K562 (cell line): ENCODE measurements around the gene CEL. TPM values are rescaled to one million over a fixed set of nuclear protein-coding genes. Genes with fewer than 3 reads are reported as not detected.
"Not testable (repeated sequence)": the region's sequence is repeated elsewhere in the genome, so short reads cannot be mapped to it uniquely, and the experiment has no call there.

Source experiments
- ATAC-seq: fragments of 200-7000 bp; cut with Tn5 transposase; 3 replicates; pipeline ENCODE4 v1.9.1; 2020; ENCODE audit warnings: moderate library complexity
- Bru-seq: library from RNA; stranded (reverse); fragments of 400-500 nt; gene quantifications from one replicate; lab custom pipeline; 2021; lab: Mats Ljungman, UMichigan
- BruChase-seq, 2 experiments: library from RNA; stranded (reverse); fragments of 400-500 nt; gene quantifications; one replicate each; lab custom pipeline; 2021; lab: Mats Ljungman, UMichigan
- BruUV-seq: library from RNA; stranded (reverse); fragments of 400-500 nt; replicated peaks from 2 replicates; lab custom pipeline; 2021; lab: Mats Ljungman, UMichigan
- CTCF ChIA-PET: fragments of 300-600 bp; formaldehyde crosslinking; extraction: SDS; loops from one replicate; lab custom pipeline; 2021; ENCODE audit warnings: low intra/inter-chr PET ratio; lab: Yijun Ruan, JAX
- POLR2A ChIA-PET: fragments of 300-600, 350-650 bp; sonication (Branson Sonifier 250); formaldehyde crosslinking; extraction: SDS; loops from one replicate; lab custom pipeline; 2021; ENCODE audit warnings: antibody characterized with exemption, inconsistent platforms; lab: Yijun Ruan, JAX
- DNase-seq, 4 experiments: peaks; one replicate each; pipeline versions ENCODE4 v3.0.0 to v3.0.0-alpha.2; 2011 to 2018; ENCODE audit warnings: low spot score in 3 of 4, mixed read lengths in 3 of 4; ENCODE audit errors: extremely low read depth in 1 of 4
- FAIRE-seq: peaks from 2 replicates; lab custom pipeline; 2011; peaks lifted over from hg19 to GRCh38; lab: Jason Lieb, UNC
- H2AFZ ChIP-seq: 2 replicates; pipeline ENCODE4 v1.6.0; 2011; ENCODE audit warnings: low read depth, low read length, control low read depth, inconsistent platforms
- H3K27ac ChIP-seq: fragments of 200-600 bp; 3 replicates; pipeline ENCODE4 v1.8.0; 2011; ENCODE audit warnings: low read depth, mild to moderate bottlenecking, control low read depth, inconsistent platforms, low read length, moderate library complexity, mixed read lengths; ENCODE audit errors: extremely low read depth
- H3K27me3 ChIP-seq, 2 experiments: fragments of 300-600 bp in 1 of 2; 2 replicates in 1 of 2; 3 replicates in 1 of 2; pipeline versions ENCODE4 v1.6.0 to v1.8.0; 2011; ENCODE audit warnings: inconsistent platforms in 2 of 2, low read length in 2 of 2, mild to moderate bottlenecking in 1 of 2, mixed read lengths in 1 of 2, moderate library complexity in 1 of 2; ENCODE audit not compliant: control insufficient read depth in 2 of 2, insufficient read depth in 2 of 2
- H3K36me3 ChIP-seq: fragments of 300-600 bp; 3 replicates; pipeline ENCODE4 v1.8.0; 2011; ENCODE audit warnings: mild to moderate bottlenecking, low read length, inconsistent platforms; ENCODE audit not compliant: control insufficient read depth, insufficient read depth
- H3K4me1 ChIP-seq, 2 experiments: fragments of 200-600 bp in 1 of 2; replicated peaks in 1 of 2; 2 replicates in 1 of 2; 3 replicates in 1 of 2; pipeline versions ENCODE4 v1.5.1 to v1.8.0; 2011; ENCODE audit warnings: inconsistent platforms in 2 of 2, low read length in 2 of 2, mild to moderate bottlenecking in 1 of 2, mixed read lengths in 1 of 2, moderate library complexity in 1 of 2; ENCODE audit not compliant: control insufficient read depth in 2 of 2, insufficient read depth in 2 of 2
- H3K4me2 ChIP-seq: 2 replicates; pipeline ENCODE4 v1.6.1; 2011; ENCODE audit warnings: low read length, control low read depth, inconsistent platforms, mixed read lengths; ENCODE audit not compliant: insufficient read depth
- H3K4me3 ChIP-seq: fragments of 200-600 bp; sonication (generic), shearing (Covaris generic); 2 replicates; pipeline ENCODE4 v1.5.1; 2016; ENCODE audit warnings: control low read depth, inconsistent platforms
- H3K79me2 ChIP-seq: fragments of 200-600 bp; 3 replicates; pipeline ENCODE4 v1.8.0; 2011; ENCODE audit warnings: low read length, inconsistent platforms; ENCODE audit not compliant: control insufficient read depth, insufficient read depth
- H3K9ac ChIP-seq, 2 experiments: 2 replicates each; pipeline versions ENCODE4 v1.6.0 to v1.6.1; 2011; ENCODE audit warnings: low read depth in 2 of 2, low read length in 2 of 2, control low read depth in 1 of 2, inconsistent platforms in 1 of 2, mild to moderate bottlenecking in 1 of 2, mixed read lengths in 1 of 2; ENCODE audit not compliant: insufficient read depth in 1 of 2
- H3K9me1 ChIP-seq: one replicate; pipeline ENCODE4 v1.6.0; 2011; ENCODE audit warnings: inconsistent platforms, mild to moderate bottlenecking, low read length, moderate library complexity; ENCODE audit not compliant: control insufficient read depth, insufficient read depth
- H3K9me3 ChIP-seq: replicated peaks from 2 replicates; pipeline ENCODE4 v1.5.1; 2011; ENCODE audit warnings: low read depth, low read length, inconsistent platforms; ENCODE audit not compliant: control insufficient read depth, insufficient read depth
- H4K20me1 ChIP-seq: replicated peaks from 2 replicates; pipeline ENCODE4 v1.6.1; 2011; ENCODE audit warnings: low read length, inconsistent platforms, mixed read lengths; ENCODE audit not compliant: control insufficient read depth, insufficient read depth
- WGBS: fragments of 100-300 bp; shearing (Covaris generic); methylation state at CpG from one replicate; pipeline ENCODE4 v1.1.6; 2016; ENCODE audit warnings: low coverage, mixed read lengths; ENCODE audit not compliant: insufficient coverage; ENCODE audit errors: missing lambda C conversion rate; 5-methylcytosine and 5-hydroxymethylcytosine counted together
- in situ Hi-C: fragments of 300-500 bp; cut with MboI; formaldehyde crosslinking; loops from 4 replicates; pipeline ENCODE4 v1.15.0; 2018; ENCODE audit warnings: inconsistent platforms, mixed read lengths
- intact Hi-C: fragments of 100-400 bp; cut with micrococcal nuclease; formaldehyde crosslinking; loops from 2 replicates; pipeline ENCODE4 v1.14.2; 2022
- long read RNA-seq, 3 experiments: library from polyadenylated mRNA in 2 of 3; library from RNA in 1 of 3; unstranded in 2 of 3; stranded (forward) in 1 of 3; transcript quantifications; one replicate each; pipeline ENCODE4 v2.0.0, GENCODE V29; 2019 to 2022
- polyA minus RNA-seq, 3 experiments: library from RNA; depleted of rRNA, polyadenylated mRNA; stranded (reverse); fragments of >200 nt; gene quantifications; 2 replicates each; pipeline ENCODE4 v1.2.3, GENCODE V29; 2011
- polyA plus RNA-seq, 8 experiments: library from polyadenylated mRNA; depleted of rRNA in 4 of 8; stranded (reverse) in 5 of 8; unstranded in 3 of 8; fragments of >200 nt; fragmentation: Nextera tagmentation in 2 of 8; fragmentation: Illumina TruSeq in 1 of 8; extraction: Ambion mirVana in 2 of 8; extraction: Trizol in 1 of 8; gene quantifications; 2 replicates each; pipeline versions ENCODE4 v1.2.1 to v1.2.3, GENCODE V29; 2011 to 2014; ENCODE audit warnings: inconsistent platforms in 1 of 8, missing spikeins in 1 of 8
- total RNA-seq, 7 experiments: library from RNA; depleted of rRNA in 6 of 7; stranded (reverse); fragments of >200 nt in 6 of 7; fragmentation: Illumina TruSeq in 2 of 7; extraction: Trizol in 2 of 7; gene quantifications; 2 replicates each; pipeline versions ENCODE4 v1.2.1 to v1.2.3, GENCODE V29; 2011 to 2021; ENCODE audit warnings: low replicate concordance in 1 of 7

The CEL gene
- total RNA-seq (2011; cell fraction: chromatin; rRNA removed; ENCODE audit: low replicate concordance), result 2.0 and 6.1 TPM in 2 replicates
- 2.8 and 3.8 TPM in 2 replicates for total RNA-seq (2011; cell fraction: nucleolus; rRNA removed)
- total RNA-seq (2011; cell fraction: nucleoplasm; rRNA removed), result 2.3 TPM in 2 replicates
- total RNA-seq (2014; rRNA removed), result 0.09 and 0.45 TPM in 2 replicates
- 0.15 and 0.16 TPM in 2 replicates for total RNA-seq (2014; rRNA removed; fragmentation: Illumina TruSeq; extraction: Trizol)
- 0.51 and 0.53 TPM in 2 replicates for total RNA-seq (2015; rRNA removed; fragmentation: Illumina TruSeq; extraction: Trizol)
- 3.0 and 4.0 TPM in 2 replicates for total RNA-seq (2021)
- polyA plus RNA-seq (2011; rRNA removed), result 0.46 and 0.65 TPM in 2 replicates
- 0.32 and 0.43 TPM in 2 replicates for polyA plus RNA-seq (2011; cell fraction: cytosol; rRNA removed)
- 2.8 and 6.2 TPM in 2 replicates for polyA plus RNA-seq (2011; cell fraction: nucleus; rRNA removed)
- polyA plus RNA-seq (2012), result 0.77 and 2.3 TPM in 2 replicates
- polyA plus RNA-seq (2014; fragmentation: Illumina TruSeq; extraction: Trizol), result 0.62 and 0.91 TPM in 2 replicates
- polyA plus RNA-seq (2014; fragmentation: Nextera tagmentation; extraction: Ambion mirVana), result not detected
- 0.57 and 0.77 TPM in 2 replicates for polyA plus RNA-seq (2014; rRNA removed)
- 0.14 and 0.21 TPM in 2 replicates for polyA minus RNA-seq (2011; rRNA and poly(A)+ RNA removed)
- not detected in 2 replicates for polyA minus RNA-seq (2011; cell fraction: cytosol; rRNA and poly(A)+ RNA removed)
- polyA minus RNA-seq (2011; cell fraction: nucleus; rRNA and poly(A)+ RNA removed), result 0.54 and 0.89 TPM in 2 replicates
- Bru-seq, nascent RNA, result percentile 39 among the genes with signal in this experiment
- BruChase-seq, experiment 1, labeled RNA remaining after a 2-hour chase, result percentile 33 among the genes with signal in this experiment
- percentile 41 among the genes with signal in this experiment for BruChase-seq, experiment 2, labeled RNA remaining after a 6-hour chase
- long read RNA-seq, experiment 1, partial matches to known transcripts, result 1 of 1 reads
- long read RNA-seq, experiment 1, other reads (novel, unspliced or antisense), result 0 of 1 reads
- long read RNA-seq, experiment 2, result 0 reads
- long read RNA-seq, experiment 3, result 0 reads

DNA sequence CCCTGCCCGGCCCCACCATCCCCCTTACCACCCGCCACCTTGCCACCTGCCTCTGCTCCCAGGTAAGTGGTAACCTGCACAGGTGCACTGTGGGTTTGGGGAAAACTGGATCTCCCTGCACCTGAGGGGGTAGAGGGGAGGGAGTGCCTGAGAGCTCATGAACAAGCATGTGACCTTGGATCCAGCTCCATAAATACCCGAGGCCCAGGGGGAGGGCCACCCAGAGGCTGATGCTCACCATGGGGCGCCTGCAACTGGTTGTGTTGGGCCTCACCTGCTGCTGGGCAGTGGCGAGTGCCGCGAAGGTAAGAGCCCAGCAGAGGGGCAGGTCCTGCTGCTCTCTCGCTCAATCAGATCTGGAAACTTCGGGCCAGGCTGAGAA lies at the start of gene CEL:
Gene CEL, plus strand, starts transcription at position 218 of the 382 bp plus-strand sequence. Its CDS starts 22 bp downstream, at position 240.
- BruUV-seq, H3K4me2 ChIP-seq, CTCF ChIA-PET, DNase-seq, H3K27ac ChIP-seq, H2AFZ ChIP-seq, H3K9me3 ChIP-seq, in situ Hi-C loops, FAIRE-seq, ATAC-seq, H4K20me1 ChIP-seq, H3K79me2 ChIP-seq, H3K27me3 ChIP-seq, intact Hi-C loops, H3K9me1 ChIP-seq, H3K4me3 ChIP-seq: not testable (repeated sequence)
- Histone ChIP-seq H3K9ac (peak within 1 kb of the TSS in 1 of 2 experiments; percentile 52; a peak in 1 of 4 replicates), H3K4me1 (peaks cover 20 to 61% of the 10 kb centered on the region in 2 experiments), H3K36me3 (peaks cover 16% of the 10 kb centered on the region; the same call in 1 of the 3 replicates)
- POLR2A ChIA-PET, result interaction anchor here (0.6 kb wide), 1 partner anchor 319 kb away, joined by 3 read pairs; no protein-coding TSS in a partner anchor
- 53% methylated on average over 2 of the region's 9 CpGs for WGBS
